ENCODE data around the gene DNAH11.

DNA sequence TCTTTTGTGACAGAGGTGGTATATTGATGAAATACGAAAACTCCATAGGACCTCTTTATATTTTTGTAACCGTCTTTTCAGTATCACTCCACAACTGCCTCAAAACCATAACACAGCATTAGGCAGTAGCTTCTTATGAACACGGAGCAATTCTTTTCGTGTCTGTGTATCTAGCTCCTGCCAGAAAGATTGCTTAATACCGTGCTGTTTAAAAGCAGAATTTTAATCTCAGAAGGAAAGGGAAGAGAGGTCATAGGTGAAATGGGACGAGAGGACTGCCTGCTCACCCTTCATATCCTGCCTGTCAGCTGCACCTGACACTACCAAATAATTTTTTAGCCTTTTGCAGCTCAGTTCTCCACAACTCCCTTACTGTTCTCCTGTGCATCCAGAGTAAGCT, 200.7 kb downstream of the DNAH11 start:
- TF ChIP-seq, protein P1, sequence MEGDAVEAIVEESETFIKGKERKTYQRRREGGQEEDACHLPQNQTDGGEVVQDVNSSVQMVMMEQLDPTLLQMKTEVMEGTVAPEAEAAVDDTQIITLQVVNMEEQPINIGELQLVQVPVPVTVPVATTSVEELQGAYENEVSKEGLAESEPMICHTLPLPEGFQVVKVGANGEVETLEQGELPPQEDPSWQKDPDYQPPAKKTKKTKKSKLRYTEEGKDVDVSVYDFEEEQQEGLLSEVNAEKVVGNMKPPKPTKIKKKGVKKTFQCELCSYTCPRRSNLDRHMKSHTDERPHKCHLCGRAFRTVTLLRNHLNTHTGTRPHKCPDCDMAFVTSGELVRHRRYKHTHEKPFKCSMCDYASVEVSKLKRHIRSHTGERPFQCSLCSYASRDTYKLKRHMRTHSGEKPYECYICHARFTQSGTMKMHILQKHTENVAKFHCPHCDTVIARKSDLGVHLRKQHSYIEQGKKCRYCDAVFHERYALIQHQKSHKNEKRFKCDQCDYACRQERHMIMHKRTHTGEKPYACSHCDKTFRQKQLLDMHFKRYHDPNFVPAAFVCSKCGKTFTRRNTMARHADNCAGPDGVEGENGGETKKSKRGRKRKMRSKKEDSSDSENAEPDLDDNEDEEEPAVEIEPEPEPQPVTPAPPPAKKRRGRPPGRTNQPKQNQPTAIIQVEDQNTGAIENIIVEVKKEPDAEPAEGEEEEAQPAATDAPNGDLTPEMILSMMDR (IDR thresholded peaks at IDR 0.05): no peak
- no peak for TF ChIP-seq POLR2A (IDR thresholded peaks at IDR 0.05)
- TF ChIP-seq POLR2AphosphoS5 (IDR thresholded peaks at IDR 0.05; ENCODE audit: insufficient read depth in 1 of 2, low read depth in 1 of 2): no peak

Measured in vagina (tissue), 2 donors.